ENCODE results near the gene ACTN1.
"Not testable (repeated sequence)": the region's sequence is repeated elsewhere in the genome, so short reads cannot be mapped to it uniquely, and the experiment has no call there.

DNA sequence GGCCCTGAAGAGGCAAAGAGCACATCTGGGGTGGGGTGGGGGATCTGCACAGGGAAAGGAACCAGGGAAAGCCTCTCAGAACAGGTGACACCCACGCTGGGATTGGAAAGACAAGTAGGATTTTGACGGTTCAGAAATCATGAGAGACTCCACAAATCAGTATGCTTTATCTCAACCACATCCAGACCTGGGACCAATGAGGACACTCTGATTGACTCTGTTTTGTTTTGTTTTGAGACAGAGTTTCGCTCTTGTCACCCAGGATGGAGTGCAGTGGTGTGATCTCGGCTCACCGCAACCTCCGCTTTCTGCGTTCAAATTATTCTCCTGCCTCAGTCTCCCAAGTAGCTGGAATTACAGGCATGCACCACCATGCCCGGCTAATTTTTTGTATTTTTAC lies 43.0 kb upstream of the ACTN1 start:
- TF ChIP-seq, protein P1, sequence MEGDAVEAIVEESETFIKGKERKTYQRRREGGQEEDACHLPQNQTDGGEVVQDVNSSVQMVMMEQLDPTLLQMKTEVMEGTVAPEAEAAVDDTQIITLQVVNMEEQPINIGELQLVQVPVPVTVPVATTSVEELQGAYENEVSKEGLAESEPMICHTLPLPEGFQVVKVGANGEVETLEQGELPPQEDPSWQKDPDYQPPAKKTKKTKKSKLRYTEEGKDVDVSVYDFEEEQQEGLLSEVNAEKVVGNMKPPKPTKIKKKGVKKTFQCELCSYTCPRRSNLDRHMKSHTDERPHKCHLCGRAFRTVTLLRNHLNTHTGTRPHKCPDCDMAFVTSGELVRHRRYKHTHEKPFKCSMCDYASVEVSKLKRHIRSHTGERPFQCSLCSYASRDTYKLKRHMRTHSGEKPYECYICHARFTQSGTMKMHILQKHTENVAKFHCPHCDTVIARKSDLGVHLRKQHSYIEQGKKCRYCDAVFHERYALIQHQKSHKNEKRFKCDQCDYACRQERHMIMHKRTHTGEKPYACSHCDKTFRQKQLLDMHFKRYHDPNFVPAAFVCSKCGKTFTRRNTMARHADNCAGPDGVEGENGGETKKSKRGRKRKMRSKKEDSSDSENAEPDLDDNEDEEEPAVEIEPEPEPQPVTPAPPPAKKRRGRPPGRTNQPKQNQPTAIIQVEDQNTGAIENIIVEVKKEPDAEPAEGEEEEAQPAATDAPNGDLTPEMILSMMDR (IDR thresholded peaks at IDR 0.05) = not testable (repeated sequence)
- TF ChIP-seq, protein P2, sequence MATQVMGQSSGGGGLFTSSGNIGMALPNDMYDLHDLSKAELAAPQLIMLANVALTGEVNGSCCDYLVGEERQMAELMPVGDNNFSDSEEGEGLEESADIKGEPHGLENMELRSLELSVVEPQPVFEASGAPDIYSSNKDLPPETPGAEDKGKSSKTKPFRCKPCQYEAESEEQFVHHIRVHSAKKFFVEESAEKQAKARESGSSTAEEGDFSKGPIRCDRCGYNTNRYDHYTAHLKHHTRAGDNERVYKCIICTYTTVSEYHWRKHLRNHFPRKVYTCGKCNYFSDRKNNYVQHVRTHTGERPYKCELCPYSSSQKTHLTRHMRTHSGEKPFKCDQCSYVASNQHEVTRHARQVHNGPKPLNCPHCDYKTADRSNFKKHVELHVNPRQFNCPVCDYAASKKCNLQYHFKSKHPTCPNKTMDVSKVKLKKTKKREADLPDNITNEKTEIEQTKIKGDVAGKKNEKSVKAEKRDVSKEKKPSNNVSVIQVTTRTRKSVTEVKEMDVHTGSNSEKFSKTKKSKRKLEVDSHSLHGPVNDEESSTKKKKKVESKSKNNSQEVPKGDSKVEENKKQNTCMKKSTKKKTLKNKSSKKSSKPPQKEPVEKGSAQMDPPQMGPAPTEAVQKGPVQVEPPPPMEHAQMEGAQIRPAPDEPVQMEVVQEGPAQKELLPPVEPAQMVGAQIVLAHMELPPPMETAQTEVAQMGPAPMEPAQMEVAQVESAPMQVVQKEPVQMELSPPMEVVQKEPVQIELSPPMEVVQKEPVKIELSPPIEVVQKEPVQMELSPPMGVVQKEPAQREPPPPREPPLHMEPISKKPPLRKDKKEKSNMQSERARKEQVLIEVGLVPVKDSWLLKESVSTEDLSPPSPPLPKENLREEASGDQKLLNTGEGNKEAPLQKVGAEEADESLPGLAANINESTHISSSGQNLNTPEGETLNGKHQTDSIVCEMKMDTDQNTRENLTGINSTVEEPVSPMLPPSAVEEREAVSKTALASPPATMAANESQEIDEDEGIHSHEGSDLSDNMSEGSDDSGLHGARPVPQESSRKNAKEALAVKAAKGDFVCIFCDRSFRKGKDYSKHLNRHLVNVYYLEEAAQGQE (IDR thresholded peaks at IDR 0.05; ENCODE audit: low read depth, low read length) = not testable (repeated sequence)
- TF ChIP-seq POLR2AphosphoS5 (IDR thresholded peaks at IDR 0.05; ENCODE audit: low read depth, low read length); EP300 (IDR thresholded peaks at IDR 0.05; ENCODE audit: borderline replicate concordance in 1 of 2, low read depth in 1 of 2, low read length in 1 of 2); ELF1 (IDR thresholded peaks at IDR 0.05); FOXM1 (IDR thresholded peaks at IDR 0.05; ENCODE audit: low read depth); YY1 (IDR thresholded peaks at IDR 0.05; ENCODE audit: low read depth); FOSL2 (IDR thresholded peaks at IDR 0.05; ENCODE audit: borderline replicate concordance, low read depth); EZH2phosphoT487 (IDR thresholded peaks at IDR 0.05; ENCODE audit: borderline replicate concordance, low read depth); MXI1 (IDR thresholded peaks at IDR 0.05; ENCODE audit: low read depth, low read length); TEAD4 (IDR thresholded peaks at IDR 0.05; ENCODE audit: borderline replicate concordance, insufficient read depth); RAD21 (IDR thresholded peaks at IDR 0.05; ENCODE audit: low read length): not testable (repeated sequence)
- TF ChIP-seq, protein P3, sequence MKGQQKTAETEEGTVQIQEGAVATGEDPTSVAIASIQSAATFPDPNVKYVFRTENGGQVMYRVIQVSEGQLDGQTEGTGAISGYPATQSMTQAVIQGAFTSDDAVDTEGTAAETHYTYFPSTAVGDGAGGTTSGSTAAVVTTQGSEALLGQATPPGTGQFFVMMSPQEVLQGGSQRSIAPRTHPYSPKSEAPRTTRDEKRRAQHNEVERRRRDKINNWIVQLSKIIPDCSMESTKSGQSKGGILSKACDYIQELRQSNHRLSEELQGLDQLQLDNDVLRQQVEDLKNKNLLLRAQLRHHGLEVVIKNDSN (IDR thresholded peaks at IDR 0.05; ENCODE audit: borderline replicate concordance, low read depth) = not testable (repeated sequence)
- TF ChIP-seq, protein P4, sequence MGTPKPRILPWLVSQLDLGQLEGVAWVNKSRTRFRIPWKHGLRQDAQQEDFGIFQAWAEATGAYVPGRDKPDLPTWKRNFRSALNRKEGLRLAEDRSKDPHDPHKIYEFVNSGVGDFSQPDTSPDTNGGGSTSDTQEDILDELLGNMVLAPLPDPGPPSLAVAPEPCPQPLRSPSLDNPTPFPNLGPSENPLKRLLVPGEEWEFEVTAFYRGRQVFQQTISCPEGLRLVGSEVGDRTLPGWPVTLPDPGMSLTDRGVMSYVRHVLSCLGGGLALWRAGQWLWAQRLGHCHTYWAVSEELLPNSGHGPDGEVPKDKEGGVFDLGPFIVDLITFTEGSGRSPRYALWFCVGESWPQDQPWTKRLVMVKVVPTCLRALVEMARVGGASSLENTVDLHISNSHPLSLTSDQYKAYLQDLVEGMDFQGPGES (IDR thresholded peaks at IDR 0.05; ENCODE audit: low read depth, low read length) = not testable (repeated sequence)
